HG02970 (cell line): ENCODE measurements around the gene LRIT2.
"Not testable (repeated sequence)": the region's sequence is repeated elsewhere in the genome, so short reads cannot be mapped to it uniquely, and the experiment has no call there.

Experiments
- ATAC-seq: cut with Tn5 transposase; IDR thresholded peaks from one replicate; pipeline ENCODE4 v1.9.1; 2021; ENCODE audit warnings: mild to moderate bottlenecking, moderate library complexity, moderate number of reproducible peaks; ENCODE audit not compliant: unreplicated experiment, low FRiP score

The LRIT2 gene

GRCh38 chr10:84191106-84191505, 34.2 kb downstream of the LRIT2 start:
- ATAC-seq: no peak

DNA sequence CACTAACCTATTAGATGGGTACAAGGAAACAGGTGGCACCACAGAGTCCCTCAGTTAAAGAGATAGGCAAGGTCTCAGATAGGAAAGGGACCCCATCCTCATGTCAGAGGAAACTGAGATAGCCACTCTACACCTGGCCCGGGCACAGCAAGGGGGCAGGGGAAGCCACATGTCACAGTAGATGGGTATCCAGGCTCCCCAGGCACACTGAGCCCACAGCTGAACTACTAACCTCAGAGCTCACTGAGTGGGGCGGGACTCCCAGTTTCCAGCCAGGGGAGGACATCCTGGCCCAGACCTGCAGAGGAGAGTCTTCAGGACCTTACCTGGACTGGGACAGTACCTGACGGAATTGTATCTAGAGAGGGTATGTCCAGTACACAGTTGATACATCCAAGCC, 34.7 kb downstream of the LRIT2 start:
- ATAC-seq: no peak

- ATAC-seq: no peak
Observed at GRCh38 chr10:84188815-84189214, 36.5 kb downstream of the LRIT2 start.

DNA sequence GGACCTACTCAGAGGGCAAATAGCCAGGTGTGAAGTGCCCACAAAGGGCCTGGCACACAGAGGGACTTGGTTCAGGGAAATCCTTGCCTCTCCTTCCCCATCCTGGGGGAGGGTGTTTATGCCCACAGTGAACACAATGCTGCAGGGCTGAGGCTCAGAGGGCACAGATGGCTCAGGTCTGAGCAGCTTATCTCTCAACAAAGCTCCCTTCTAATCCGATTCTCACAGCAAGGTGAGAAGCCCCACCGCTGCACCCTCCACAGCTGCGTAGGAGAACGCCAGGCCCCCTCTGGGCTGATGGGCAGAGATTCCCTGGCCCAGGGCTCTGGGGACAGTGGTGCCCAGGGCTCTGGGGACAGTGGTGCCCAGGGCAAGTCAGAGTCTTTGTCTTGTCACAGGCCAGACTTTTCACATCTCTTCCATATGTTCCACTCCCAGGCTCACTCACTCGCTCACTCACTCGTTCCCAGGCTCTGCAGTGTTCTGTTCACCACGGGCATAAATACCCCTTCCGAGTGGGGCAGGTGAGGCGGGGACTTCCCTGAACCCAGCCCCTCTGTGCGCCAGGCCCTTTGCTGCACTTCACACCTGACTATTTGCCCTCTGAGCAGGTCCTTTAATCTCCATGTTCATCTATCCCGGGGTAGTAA, 39.7 kb downstream of the LRIT2 start:
- ATAC-seq: no peak

GRCh38 chr10:84184517-84184916, 40.8 kb downstream of the LRIT2 start:
- no peak for ATAC-seq

DNA sequence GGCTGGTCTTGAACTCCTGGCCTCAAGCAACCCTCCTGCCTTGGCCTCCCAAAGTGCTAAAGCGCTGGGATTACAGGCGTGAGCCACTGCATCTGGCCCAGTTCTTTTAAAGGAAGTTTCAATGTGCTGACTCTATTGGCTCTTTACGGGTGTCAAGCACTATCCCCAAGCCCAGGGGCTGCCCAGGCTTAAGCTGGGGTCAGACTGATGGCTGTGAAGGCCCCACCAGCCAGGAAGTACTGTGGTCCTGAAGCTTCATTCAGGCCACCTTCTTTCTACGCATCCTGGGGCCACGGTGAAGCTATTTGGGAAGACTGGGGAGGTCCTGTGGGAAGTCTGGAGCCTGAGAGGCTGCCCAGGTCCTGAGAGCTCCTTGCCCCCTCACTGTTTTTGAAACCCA, 43.7 kb downstream of the LRIT2 start:
- no peak for ATAC-seq

GRCh38 chr10:84180386-84180785, 45.0 kb downstream of the LRIT2 start:
- not testable (repeated sequence) for ATAC-seq

DNA sequence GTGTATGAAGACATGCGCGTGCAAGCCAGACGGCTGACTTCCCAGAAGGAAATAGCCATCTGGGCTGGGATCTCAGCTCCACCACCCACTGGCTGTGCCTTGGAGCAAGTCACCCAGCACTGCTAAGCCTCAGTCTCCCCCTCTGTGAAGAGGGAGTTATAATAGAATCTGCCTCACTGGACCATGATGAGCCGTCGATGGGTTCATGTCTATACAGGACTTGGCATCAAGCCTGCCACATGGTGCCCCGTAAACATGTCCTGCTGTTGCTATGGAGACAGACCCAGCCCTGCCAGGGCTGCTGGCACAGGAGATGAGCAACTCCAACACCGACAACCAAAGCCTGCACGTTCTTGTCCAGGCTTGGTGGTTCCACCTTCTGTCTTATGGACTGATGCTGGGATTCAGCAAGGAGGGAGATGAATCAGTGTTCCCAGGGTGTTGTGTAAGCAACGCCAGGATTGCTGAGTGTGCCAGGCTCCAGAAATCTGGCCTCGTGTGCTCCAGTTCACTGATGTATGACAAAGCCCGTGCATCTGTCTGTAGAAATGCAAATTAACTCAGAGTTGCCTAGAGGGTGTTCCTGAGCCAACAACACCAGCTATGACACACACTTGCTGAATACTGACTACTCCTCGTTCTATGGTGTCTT, 46.2 kb downstream of the LRIT2 start:
- peak; percentile 85 for ATAC-seq

GRCh38 chr10:84178160-84178609, 47.2 kb downstream of the LRIT2 start:
- no peak for ATAC-seq

- no peak for ATAC-seq
Observed at GRCh38 chr10:84177541-84178141, 47.7 kb downstream of the LRIT2 start.

DNA sequence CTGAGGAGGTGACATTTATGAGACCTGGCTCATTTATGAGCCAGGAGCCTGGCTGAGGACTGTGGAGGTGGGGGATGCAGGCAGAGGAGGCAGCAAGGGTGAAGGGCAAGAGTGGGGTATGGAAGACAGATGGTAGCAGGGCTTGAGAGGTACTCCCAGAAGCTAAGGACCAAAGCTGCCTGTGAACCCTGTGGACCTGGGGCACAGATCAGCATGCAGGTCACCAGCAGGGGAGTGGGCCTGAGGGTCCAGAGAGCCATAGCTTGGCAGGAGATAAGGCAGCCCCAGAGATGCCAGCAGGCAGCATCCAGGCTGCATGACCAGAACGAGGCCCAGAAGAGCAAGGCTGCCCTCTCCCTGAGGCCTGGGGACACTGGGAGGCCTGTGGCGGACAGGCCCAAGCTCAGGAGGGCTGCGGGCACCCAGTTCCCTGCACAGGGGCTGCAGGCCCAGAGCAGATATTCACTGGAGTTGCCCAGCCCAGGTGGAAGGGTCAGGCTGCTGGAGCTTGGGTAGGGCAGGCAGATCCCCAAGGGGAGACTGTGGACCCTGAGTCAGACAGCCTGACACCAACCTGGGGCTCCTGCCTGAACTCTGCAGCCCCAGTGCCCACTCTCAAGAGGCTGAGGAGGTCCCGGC, 48.4 kb downstream of the LRIT2 start:
- ATAC-seq: no peak

DNA sequence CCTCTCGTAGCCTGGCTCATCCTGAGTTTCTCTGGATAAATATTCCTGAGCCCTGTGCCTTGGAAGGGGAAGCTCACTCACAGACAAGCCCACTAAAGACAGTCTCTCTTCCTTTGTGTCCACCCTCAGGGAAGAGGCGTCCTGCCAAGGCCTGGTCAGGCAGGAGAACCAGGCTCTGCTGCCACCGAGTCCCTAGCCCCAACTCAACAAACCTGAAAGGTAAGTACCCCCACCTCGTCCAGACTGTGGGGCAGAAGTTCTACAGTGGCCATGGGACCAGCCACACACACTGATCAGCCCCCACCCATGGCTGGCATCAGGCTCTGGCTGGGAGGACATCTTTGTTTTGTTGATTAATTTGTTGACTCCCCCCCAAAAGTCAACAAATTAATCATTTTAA, 49.0 kb downstream of the LRIT2 start:
- no peak for ATAC-seq

- no peak for ATAC-seq
Observed at GRCh38 chr10:84175436-84175835, 49.9 kb downstream of the LRIT2 start.

DNA sequence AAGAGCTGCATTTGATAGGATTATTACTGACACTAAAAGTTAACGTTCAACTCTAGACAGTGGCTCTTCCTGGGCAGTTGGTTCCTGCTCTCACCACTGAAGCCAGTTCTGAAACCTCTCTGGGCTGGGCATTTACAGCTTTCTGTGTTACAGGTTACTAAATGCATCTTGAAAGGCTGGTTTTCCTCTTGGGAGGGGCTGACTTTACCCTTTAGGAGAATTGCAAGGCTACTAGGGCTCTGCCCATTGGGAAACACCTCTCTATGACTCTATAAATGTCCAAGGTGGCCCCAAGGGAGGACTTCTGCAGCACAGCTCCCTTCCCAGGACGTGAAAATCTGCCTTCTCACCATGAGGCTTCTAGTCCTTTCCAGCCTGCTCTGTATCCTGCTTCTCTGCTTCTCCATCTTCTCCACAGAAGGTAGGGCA, 51.8 kb downstream of the LRIT2 start, which contains the start of gene GPR15LG:
Gene GPR15LG (plus strand): TSS at position 301 of the 429 bp plus-strand sequence. CDS start 51 bp downstream, at position 352.
- no peak for ATAC-seq

- ATAC-seq: peak; percentile 46
Observed at GRCh38 chr10:84172467-84173356, 52.6 kb downstream of the LRIT2 start.

- ATAC-seq: peak; percentile 24
Observed at GRCh38 chr10:84171700-84172466, 53.5 kb downstream of the LRIT2 start.

- ATAC-seq: not testable (repeated sequence)
Observed at GRCh38 chr10:84171237-84171636, 54.1 kb downstream of the LRIT2 start.
